ENCODE data around the gene RBBP8.
A peak's percentile ranks its signal among the peaks of the same experiment; 100 is the strongest.

Gene RBBP8

GRCh38 chr18:23068570-23069310, 135.6 kb downstream of the RBBP8 start:
- H3K27ac Mint-ChIP-seq = no peak overlapping the region
- H3K36me3 Mint-ChIP-seq (ENCODE audit: low read depth) = peaks cover 19% of the 10 kb centered on the region
- H3K4me1 Mint-ChIP-seq (ENCODE audit: low read depth) = peaks cover 47% of the 10 kb centered on the region
- H3K27me3 Mint-ChIP-seq (ENCODE audit: low read depth) = no peaks in the 10 kb centered on the region
- no peak overlapping the region for H3K4me3 Mint-ChIP-seq
- H3K9me3 Mint-ChIP-seq = peaks cover 19% of the 10 kb centered on the region

GRCh38 chr18:23069481-23069880, 136.4 kb downstream of the RBBP8 start:
- peaks cover 19% of the 10 kb centered on the region for H3K9me3 Mint-ChIP-seq
- peak overlapping the region; percentile 94 for H3K27ac Mint-ChIP-seq
- H3K4me1 Mint-ChIP-seq (ENCODE audit: low read depth) = peaks cover 49% of the 10 kb centered on the region
- no peaks in the 10 kb centered on the region for H3K27me3 Mint-ChIP-seq (ENCODE audit: low read depth)
- peaks cover 19% of the 10 kb centered on the region for H3K36me3 Mint-ChIP-seq (ENCODE audit: low read depth)
- H3K4me3 Mint-ChIP-seq = peak overlapping the region; percentile 29

- H3K4me1 Mint-ChIP-seq (ENCODE audit: low read depth) = peaks cover 49% of the 10 kb centered on the region
- H3K27ac Mint-ChIP-seq = peak overlapping the region; percentile 94
- H3K4me3 Mint-ChIP-seq = peak overlapping the region; percentile 29
- no peaks in the 10 kb centered on the region for H3K27me3 Mint-ChIP-seq (ENCODE audit: low read depth)
- H3K36me3 Mint-ChIP-seq (ENCODE audit: low read depth) = peaks cover 19% of the 10 kb centered on the region
- H3K9me3 Mint-ChIP-seq = peaks cover 19% of the 10 kb centered on the region
These were observed 136.8 kb downstream of the RBBP8 start for GRCh38 chr18:23069898-23070297.

DNA sequence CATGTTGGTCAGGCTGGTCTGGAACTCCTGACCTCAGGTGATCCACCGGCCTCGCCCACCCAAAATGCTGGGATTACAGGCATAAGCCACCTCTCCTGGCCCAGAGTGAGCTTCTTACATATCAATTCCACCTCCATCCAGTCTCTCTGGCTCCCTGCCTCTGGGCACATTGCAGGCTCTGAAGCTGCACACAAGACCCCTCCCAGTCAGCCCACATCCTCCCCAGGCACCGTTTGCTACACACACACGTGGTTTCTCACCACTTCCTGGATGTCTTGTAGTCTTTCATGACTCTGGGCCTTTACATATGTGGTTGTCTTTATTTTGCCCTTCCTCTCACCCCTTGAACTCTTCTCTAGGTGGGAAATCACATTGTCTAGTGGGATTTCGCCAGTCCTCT, 138.2 kb downstream of the RBBP8 start:
- peaks cover 49% of the 10 kb centered on the region for H3K4me1 Mint-ChIP-seq (ENCODE audit: low read depth)
- H3K9me3 Mint-ChIP-seq = peaks cover 19% of the 10 kb centered on the region
- H3K4me3 Mint-ChIP-seq = peak overlapping the region; percentile 76
- H3K36me3 Mint-ChIP-seq (ENCODE audit: low read depth) = peaks cover 19% of the 10 kb centered on the region
- peak overlapping the region; percentile 94 for H3K27ac Mint-ChIP-seq
- no peaks in the 10 kb centered on the region for H3K27me3 Mint-ChIP-seq (ENCODE audit: low read depth)

DNA sequence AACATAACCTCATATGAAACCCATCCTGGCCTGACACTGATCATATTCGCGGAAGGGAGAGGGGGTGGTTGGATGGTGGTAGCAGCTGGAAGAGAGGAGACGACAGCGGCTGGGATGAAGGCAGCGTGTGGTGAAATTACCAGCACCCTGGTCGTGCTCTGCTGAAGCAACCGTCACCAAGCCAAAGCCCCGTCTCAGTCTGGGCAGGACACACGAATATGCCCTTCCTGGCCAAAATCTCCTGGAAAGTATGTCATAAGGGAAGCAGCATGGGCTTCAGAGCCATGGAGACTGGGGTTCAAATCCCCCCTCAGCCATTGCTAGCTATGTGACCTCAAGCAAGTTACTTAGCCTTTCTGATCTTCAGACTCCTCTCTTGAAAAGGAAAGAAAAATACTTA, 139.0 kb downstream of the RBBP8 start:
- H3K36me3 Mint-ChIP-seq (ENCODE audit: low read depth) = peaks cover 18% of the 10 kb centered on the region
- peak overlapping the region; percentile 94 for H3K27ac Mint-ChIP-seq
- peaks cover 17% of the 10 kb centered on the region for H3K9me3 Mint-ChIP-seq
- no peaks in the 10 kb centered on the region for H3K27me3 Mint-ChIP-seq (ENCODE audit: low read depth)
- no peak overlapping the region for H3K4me3 Mint-ChIP-seq
- peaks cover 49% of the 10 kb centered on the region for H3K4me1 Mint-ChIP-seq (ENCODE audit: low read depth)

GRCh38 chr18:23073996-23074606, 141.0 kb downstream of the RBBP8 start:
- no peak overlapping the region for H3K4me3 Mint-ChIP-seq
- no peaks in the 10 kb centered on the region for H3K27me3 Mint-ChIP-seq (ENCODE audit: low read depth)
- peaks cover 14% of the 10 kb centered on the region for H3K36me3 Mint-ChIP-seq (ENCODE audit: low read depth)
- peaks cover 10% of the 10 kb centered on the region for H3K9me3 Mint-ChIP-seq
- no peak overlapping the region for H3K27ac Mint-ChIP-seq
- H3K4me1 Mint-ChIP-seq (ENCODE audit: low read depth) = peaks cover 50% of the 10 kb centered on the region

Data from T-helper 1 cell treated with Interleukin-12 subunit alpha and Interleukin-12 subunit beta and Interleukin-4 antibody, amounts not matched to agents 30 μg/mL and 1 μg/mL, for 36 hours (primary cell).